ENCODE results near the gene BGN. TPM values are rescaled to one million over a fixed set of nuclear protein-coding genes. Genes with fewer than 3 reads are reported as not detected.

BGN gene
- total and polyA plus RNA-seq, 2 experiments from 2014 or later, result 0.87 to 1.8 TPM

DNA sequence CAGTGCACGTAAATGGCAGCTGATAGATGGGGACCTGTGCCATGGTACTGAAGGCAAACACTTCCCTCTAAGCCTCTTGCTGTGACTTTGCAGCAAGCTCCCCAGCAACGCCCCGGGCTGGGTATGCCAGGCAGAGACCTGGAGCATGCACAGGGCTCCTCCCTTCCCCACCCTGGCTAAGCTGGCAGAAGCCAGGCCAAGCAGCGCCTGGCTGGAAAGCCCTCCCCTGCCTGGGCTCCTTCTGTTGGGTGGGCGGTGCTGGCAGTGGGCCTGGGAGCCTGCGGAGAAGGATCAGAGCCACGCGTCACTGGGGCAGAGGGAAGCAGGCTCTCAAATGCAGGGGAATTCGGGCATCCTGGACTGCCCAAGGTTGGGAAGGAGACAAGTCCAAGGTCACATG lies 26.3 kb downstream of the BGN start:
- DNase-seq (ENCODE audit: low spot score) (no peak), ATAC-seq (no peak)
- H2AFZ ChIP-seq, result no peak overlapping the region
- TF ChIP-seq POLR2AphosphoS5 (IDR thresholded peaks at IDR 0.05; ENCODE audit: low read depth) (no peak), EZH2phosphoT487 (IDR thresholded peaks at IDR 0.05; ENCODE audit: unreplicated experiment) (no peak), CREB1 (CRISPR knock-in tag; IDR thresholded peaks at IDR 0.05; ENCODE audit: low read depth) (no peak), EZH2 (IDR thresholded peaks at IDR 0.05; ENCODE audit: low read depth, unreplicated experiment) (no peak), JUNB (IDR thresholded peaks at IDR 0.05; ENCODE audit: unreplicated experiment) (no peak), NANOG (IDR thresholded peaks at IDR 0.05; ENCODE audit: borderline replicate concordance) (no peak), ZNF331 (CRISPR knock-in tag; IDR thresholded peaks at IDR 0.05; ENCODE audit: low read depth) (no peak), STAT1 (IDR thresholded peaks at IDR 0.05; ENCODE audit: unreplicated experiment) (no peak), ZNF114 (CRISPR knock-in tag; IDR thresholded peaks at IDR 0.05) (no peak)
- TF ChIP-seq, protein P1, sequence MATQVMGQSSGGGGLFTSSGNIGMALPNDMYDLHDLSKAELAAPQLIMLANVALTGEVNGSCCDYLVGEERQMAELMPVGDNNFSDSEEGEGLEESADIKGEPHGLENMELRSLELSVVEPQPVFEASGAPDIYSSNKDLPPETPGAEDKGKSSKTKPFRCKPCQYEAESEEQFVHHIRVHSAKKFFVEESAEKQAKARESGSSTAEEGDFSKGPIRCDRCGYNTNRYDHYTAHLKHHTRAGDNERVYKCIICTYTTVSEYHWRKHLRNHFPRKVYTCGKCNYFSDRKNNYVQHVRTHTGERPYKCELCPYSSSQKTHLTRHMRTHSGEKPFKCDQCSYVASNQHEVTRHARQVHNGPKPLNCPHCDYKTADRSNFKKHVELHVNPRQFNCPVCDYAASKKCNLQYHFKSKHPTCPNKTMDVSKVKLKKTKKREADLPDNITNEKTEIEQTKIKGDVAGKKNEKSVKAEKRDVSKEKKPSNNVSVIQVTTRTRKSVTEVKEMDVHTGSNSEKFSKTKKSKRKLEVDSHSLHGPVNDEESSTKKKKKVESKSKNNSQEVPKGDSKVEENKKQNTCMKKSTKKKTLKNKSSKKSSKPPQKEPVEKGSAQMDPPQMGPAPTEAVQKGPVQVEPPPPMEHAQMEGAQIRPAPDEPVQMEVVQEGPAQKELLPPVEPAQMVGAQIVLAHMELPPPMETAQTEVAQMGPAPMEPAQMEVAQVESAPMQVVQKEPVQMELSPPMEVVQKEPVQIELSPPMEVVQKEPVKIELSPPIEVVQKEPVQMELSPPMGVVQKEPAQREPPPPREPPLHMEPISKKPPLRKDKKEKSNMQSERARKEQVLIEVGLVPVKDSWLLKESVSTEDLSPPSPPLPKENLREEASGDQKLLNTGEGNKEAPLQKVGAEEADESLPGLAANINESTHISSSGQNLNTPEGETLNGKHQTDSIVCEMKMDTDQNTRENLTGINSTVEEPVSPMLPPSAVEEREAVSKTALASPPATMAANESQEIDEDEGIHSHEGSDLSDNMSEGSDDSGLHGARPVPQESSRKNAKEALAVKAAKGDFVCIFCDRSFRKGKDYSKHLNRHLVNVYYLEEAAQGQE (IDR thresholded peaks at IDR 0.05; ENCODE audit: unreplicated experiment), result no peak
- TF ChIP-seq, protein P2, sequence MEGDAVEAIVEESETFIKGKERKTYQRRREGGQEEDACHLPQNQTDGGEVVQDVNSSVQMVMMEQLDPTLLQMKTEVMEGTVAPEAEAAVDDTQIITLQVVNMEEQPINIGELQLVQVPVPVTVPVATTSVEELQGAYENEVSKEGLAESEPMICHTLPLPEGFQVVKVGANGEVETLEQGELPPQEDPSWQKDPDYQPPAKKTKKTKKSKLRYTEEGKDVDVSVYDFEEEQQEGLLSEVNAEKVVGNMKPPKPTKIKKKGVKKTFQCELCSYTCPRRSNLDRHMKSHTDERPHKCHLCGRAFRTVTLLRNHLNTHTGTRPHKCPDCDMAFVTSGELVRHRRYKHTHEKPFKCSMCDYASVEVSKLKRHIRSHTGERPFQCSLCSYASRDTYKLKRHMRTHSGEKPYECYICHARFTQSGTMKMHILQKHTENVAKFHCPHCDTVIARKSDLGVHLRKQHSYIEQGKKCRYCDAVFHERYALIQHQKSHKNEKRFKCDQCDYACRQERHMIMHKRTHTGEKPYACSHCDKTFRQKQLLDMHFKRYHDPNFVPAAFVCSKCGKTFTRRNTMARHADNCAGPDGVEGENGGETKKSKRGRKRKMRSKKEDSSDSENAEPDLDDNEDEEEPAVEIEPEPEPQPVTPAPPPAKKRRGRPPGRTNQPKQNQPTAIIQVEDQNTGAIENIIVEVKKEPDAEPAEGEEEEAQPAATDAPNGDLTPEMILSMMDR (conservative IDR thresholded peaks at IDR 0.05; ENCODE audit: low read depth in 2 of 2), result no peak
- TF ChIP-seq, protein P3, sequence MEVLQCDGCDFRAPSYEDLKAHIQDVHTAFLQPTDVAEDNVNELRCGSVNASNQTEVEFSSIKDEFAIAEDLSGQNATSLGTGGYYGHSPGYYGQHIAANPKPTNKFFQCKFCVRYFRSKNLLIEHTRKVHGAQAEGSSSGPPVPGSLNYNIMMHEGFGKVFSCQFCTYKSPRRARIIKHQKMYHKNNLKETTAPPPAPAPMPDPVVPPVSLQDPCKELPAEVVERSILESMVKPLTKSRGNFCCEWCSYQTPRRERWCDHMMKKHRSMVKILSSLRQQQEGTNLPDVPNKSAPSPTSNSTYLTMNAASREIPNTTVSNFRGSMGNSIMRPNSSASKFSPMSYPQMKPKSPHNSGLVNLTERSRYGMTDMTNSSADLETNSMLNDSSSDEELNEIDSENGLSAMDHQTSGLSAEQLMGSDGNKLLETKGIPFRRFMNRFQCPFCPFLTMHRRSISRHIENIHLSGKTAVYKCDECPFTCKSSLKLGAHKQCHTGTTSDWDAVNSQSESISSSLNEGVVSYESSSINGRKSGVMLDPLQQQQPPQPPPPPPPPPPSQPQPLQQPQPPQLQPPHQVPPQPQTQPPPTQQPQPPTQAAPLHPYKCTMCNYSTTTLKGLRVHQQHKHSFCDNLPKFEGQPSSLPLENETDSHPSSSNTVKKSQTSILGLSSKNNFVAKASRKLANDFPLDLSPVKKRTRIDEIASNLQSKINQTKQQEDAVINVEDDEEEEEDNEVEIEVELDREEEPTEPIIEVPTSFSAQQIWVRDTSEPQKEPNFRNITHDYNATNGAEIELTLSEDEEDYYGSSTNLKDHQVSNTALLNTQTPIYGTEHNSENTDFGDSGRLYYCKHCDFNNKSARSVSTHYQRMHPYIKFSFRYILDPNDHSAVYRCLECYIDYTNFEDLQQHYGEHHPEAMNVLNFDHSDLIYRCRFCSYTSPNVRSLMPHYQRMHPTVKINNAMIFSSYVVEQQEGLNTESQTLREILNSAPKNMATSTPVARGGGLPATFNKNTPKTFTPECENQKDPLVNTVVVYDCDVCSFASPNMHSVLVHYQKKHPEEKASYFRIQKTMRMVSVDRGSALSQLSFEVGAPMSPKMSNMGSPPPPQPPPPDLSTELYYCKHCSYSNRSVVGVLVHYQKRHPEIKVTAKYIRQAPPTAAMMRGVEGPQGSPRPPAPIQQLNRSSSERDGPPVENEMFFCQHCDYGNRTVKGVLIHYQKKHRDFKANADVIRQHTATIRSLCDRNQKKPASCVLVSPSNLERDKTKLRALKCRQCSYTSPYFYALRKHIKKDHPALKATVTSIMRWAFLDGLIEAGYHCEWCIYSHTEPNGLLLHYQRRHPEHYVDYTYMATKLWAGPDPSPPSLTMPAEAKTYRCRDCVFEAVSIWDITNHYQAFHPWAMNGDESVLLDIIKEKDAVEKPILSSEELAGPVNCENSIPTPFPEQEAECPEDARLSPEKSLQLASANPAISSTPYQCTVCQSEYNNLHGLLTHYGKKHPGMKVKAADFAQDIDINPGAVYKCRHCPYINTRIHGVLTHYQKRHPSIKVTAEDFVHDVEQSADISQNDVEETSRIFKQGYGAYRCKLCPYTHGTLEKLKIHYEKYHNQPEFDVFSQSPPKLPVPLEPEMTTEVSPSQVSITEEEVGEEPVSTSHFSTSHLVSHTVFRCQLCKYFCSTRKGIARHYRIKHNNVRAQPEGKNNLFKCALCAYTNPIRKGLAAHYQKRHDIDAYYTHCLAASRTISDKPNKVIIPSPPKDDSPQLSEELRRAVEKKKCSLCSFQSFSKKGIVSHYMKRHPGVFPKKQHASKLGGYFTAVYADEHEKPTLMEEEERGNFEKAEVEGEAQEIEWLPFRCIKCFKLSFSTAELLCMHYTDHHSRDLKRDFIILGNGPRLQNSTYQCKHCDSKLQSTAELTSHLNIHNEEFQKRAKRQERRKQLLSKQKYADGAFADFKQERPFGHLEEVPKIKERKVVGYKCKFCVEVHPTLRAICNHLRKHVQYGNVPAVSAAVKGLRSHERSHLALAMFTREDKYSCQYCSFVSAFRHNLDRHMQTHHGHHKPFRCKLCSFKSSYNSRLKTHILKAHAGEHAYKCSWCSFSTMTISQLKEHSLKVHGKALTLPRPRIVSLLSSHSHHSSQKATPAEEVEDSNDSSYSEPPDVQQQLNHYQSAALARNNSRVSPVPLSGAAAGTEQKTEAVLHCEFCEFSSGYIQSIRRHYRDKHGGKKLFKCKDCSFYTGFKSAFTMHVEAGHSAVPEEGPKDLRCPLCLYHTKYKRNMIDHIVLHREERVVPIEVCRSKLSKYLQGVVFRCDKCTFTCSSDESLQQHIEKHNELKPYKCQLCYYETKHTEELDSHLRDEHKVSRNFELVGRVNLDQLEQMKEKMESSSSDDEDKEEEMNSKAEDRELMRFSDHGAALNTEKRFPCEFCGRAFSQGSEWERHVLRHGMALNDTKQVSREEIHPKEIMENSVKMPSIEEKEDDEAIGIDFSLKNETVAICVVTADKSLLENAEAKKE (CRISPR knock-in tag; IDR thresholded peaks at IDR 0.05), result no peak
- TF ChIP-seq, protein P4, sequence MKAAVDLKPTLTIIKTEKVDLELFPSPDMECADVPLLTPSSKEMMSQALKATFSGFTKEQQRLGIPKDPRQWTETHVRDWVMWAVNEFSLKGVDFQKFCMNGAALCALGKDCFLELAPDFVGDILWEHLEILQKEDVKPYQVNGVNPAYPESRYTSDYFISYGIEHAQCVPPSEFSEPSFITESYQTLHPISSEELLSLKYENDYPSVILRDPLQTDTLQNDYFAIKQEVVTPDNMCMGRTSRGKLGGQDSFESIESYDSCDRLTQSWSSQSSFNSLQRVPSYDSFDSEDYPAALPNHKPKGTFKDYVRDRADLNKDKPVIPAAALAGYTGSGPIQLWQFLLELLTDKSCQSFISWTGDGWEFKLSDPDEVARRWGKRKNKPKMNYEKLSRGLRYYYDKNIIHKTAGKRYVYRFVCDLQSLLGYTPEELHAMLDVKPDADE (IDR thresholded peaks at IDR 0.05), result no peak
- H3K27ac Mint-ChIP-seq, result no peak overlapping the region
- H3K27me3 Mint-ChIP-seq (ENCODE audit: insufficient read depth, low read depth, poor library complexity), result peaks cover 29% of the 10 kb centered on the region
- H3K27me3 ChIP-seq (ENCODE audit: insufficient read depth), result peaks cover 29% of the 10 kb centered on the region
- H3K4me2 ChIP-seq, result no peak overlapping the region
- H3K4me3 Mint-ChIP-seq, result no peak overlapping the region
- no peaks in the 10 kb centered on the region for H3K79me2 ChIP-seq (replicated peaks; ENCODE audit: insufficient read depth)
- H3K4me1 Mint-ChIP-seq, result peaks cover 1% of the 10 kb centered on the region; the same call in 2 of the 3 replicates
- no peaks in the 10 kb centered on the region for H3K9me3 Mint-ChIP-seq
- H3K36me3 Mint-ChIP-seq (ENCODE audit: low read depth), result no peaks in the 10 kb centered on the region; the same call in 2 of the 3 replicates
- H4K20me1 ChIP-seq (replicated peaks; ENCODE audit: insufficient read depth), result no peaks in the 10 kb centered on the region
- H3K27ac ChIP-seq (ENCODE audit: low read depth), result no peak overlapping the region
- no peaks in the 10 kb centered on the region for H3K4me1 ChIP-seq (ENCODE audit: insufficient read depth)
- no peaks in the 10 kb centered on the region for H3F3A ChIP-seq (replicated peaks; ENCODE audit: low read depth)
- H3K9me2 ChIP-seq (ENCODE audit: insufficient read depth), result no peaks in the 10 kb centered on the region
- no peaks in the 10 kb centered on the region for H3K36me3 ChIP-seq (ENCODE audit: insufficient read depth)
- no peak overlapping the region for H3K4me3 ChIP-seq

All from GM23338 (cell line).